Uterus (tissue), 4 donors: ENCODE data around the gene FUBP1. TPM values are rescaled to one million over a fixed set of nuclear protein-coding genes. Genes with fewer than 3 reads are reported as not detected.

ENCODE experiments used
- DNase-seq, 2 donors: peaks; one replicate each; pipeline ENCODE4 v3.0.0-alpha.2; 2019 to 2020
- H3K27ac ChIP-seq, 2 donors: fragments of 200-600 bp; sonication (generic); 1 replicate in 1 of 2; 2 replicates in 1 of 2; pipeline ENCODE4 v1.5.1; 2016 to 2018
- H3K27me3 ChIP-seq, 2 donors: fragments of 200-600 bp; sonication (generic); one replicate each; pipeline ENCODE4 v1.5.1; 2018 to 2019; ENCODE audit warnings: control low read depth in 1 of 2
- H3K36me3 ChIP-seq, 2 donors: fragments of 200-600 bp; sonication (generic); one replicate each; pipeline ENCODE4 v1.5.1; 2019; ENCODE audit warnings: control low read depth in 1 of 2
- H3K4me1 ChIP-seq, 2 donors: fragments of 200-600 bp; sonication (generic); one replicate each; pipeline ENCODE4 v1.5.1; 2018 to 2019; ENCODE audit warnings: control low read depth in 1 of 2
- H3K4me3 ChIP-seq, 2 donors: fragments of 200-600 bp; sonication (generic); 1 replicate in 1 of 2; 2 replicates in 1 of 2; pipeline ENCODE4 v1.5.1; 2018 to 2019; ENCODE audit warnings: mild to moderate bottlenecking in 1 of 2
- H3K9me3 ChIP-seq, 2 donors: fragments of 200-600 bp; sonication (generic); one replicate each; pipeline ENCODE4 v1.5.1; 2019; ENCODE audit warnings: control low read depth in 1 of 2
- POLR2A ChIP-seq, 2 donors: fragments of 450-650 bp; IDR thresholded peaks; one replicate each; pipeline ENCODE4 v1.6.1; 2016; ENCODE audit warnings: antibody characterized with exemption in 2 of 2, mild to moderate bottlenecking in 1 of 2, moderate library complexity in 1 of 2
- intact Hi-C: fragments of 100-400 bp; cut with DNase I; formaldehyde crosslinking; loops from one replicate; pipeline ENCODE4 v1.15.1; 2023; ENCODE audit warnings: low total_unique reads
- total RNA-seq, 4 donors: library from RNA; depleted of rRNA in 3 of 4; stranded (reverse); fragments of >200 nt in 3 of 4; gene quantifications; one replicate each; pipeline versions ENCODE4 v1.1.0 to v1.2.4, GENCODE V29; 2014 to 2023
- TF ChIP-seq, protein P1 (sequence below), 4 experiments: fragments of 200-600 bp in 2 of 4; fragments of 450-650 bp in 2 of 4; sonication (generic) in 2 of 4; IDR thresholded peaks; one replicate each; pipeline ENCODE4 v1.5.1; 2016 to 2019; ENCODE audit warnings: antibody characterized with exemption in 4 of 4, mild to moderate bottlenecking in 2 of 4, moderate library complexity in 1 of 4
- donor health status: DM: yes; HTN: yes; CAD: no.

Gene FUBP1
- total RNA-seq, 4 donors from 2014 or later = 40.6 to 300 (median 116) TPM

DNA sequence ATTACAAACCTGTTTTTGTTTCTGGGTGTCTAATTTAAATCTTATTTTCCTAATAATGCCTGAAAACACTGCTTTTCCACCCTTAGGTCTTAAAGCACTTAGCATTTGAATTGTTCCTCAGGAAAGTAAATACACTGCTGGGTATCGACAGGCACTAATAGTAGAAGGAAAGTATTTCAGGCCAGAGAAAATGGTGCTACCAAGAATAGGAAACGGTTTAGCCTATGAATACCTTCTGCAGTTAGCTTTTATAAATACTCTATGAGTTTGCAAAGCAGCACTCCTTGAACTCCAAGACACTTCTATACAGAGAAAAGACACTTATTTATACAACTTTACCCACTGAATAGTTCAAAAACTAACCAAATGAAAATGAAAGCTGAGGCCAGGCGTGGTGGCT is 6.8 kb downstream of the FUBP1 start:
- Histone ChIP-seq H3K27me3 (no peaks in the 10 kb centered on the region), H3K4me3 (no peak overlapping the region), H3K9me3 (no peaks in the 10 kb centered on the region), H3K4me1 (peaks cover 0 to 6% of the 10 kb centered on the region in 2 donors), H3K27ac (no peak overlapping the region), H3K36me3 (no peaks in the 10 kb centered on the region)
- no peak for DNase-seq
- TF ChIP-seq POLR2A (IDR thresholded peaks at IDR 0.05) = no peak
- TF ChIP-seq, protein P1, sequence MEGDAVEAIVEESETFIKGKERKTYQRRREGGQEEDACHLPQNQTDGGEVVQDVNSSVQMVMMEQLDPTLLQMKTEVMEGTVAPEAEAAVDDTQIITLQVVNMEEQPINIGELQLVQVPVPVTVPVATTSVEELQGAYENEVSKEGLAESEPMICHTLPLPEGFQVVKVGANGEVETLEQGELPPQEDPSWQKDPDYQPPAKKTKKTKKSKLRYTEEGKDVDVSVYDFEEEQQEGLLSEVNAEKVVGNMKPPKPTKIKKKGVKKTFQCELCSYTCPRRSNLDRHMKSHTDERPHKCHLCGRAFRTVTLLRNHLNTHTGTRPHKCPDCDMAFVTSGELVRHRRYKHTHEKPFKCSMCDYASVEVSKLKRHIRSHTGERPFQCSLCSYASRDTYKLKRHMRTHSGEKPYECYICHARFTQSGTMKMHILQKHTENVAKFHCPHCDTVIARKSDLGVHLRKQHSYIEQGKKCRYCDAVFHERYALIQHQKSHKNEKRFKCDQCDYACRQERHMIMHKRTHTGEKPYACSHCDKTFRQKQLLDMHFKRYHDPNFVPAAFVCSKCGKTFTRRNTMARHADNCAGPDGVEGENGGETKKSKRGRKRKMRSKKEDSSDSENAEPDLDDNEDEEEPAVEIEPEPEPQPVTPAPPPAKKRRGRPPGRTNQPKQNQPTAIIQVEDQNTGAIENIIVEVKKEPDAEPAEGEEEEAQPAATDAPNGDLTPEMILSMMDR (IDR thresholded peaks at IDR 0.05) = no peak
- intact Hi-C loops = loop anchor here (10.0 kb wide), 1 partner anchor 143 kb away; no protein-coding TSS in a partner anchor

GRCh38 chr1:77970192-77970591 is 8.7 kb downstream of the FUBP1 start:
- Histone ChIP-seq H3K4me1 (peaks cover 0 to 5% of the 10 kb centered on the region in 2 donors), H3K9me3 (no peaks in the 10 kb centered on the region), H3K4me3 (no peak overlapping the region), H3K27me3 (no peaks in the 10 kb centered on the region), H3K36me3 (no peaks in the 10 kb centered on the region), H3K27ac (no peak overlapping the region)
- TF ChIP-seq, protein P1 (IDR thresholded peaks at IDR 0.05) = no peak
- TF ChIP-seq POLR2A (IDR thresholded peaks at IDR 0.05) = no peak
- no peak for DNase-seq
- intact Hi-C loops = loop anchor here (10.0 kb wide), 1 partner anchor 145 kb away; no protein-coding TSS in a partner anchor

DNA sequence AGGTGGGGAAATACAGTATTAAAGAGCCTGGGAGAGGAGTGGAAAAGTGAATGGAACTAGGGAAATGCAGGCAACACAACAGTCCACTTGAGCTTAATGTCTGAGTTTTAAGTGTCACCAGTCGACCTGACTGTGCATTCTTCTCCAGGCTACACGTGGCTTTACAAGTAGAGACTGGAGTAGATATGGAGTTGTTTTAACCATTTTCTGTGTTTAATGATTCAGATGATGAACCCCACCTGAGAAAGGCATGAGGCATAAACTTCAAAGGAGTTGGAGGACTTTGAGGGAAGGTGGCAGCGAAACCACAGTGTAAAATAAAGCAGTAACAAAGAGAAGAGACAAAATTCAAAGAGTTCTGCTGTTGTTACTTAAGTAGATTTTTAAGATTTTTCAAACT is 12.6 kb downstream of the FUBP1 start:
- Histone ChIP-seq H3K9me3 (no peaks in the 10 kb centered on the region), H3K27me3 (no peaks in the 10 kb centered on the region), H3K36me3 (no peaks in the 10 kb centered on the region), H3K4me3 (no peak overlapping the region), H3K27ac (no peak overlapping the region), H3K4me1 (peaks cover 0 to 5% of the 10 kb centered on the region in 2 donors)
- TF ChIP-seq, protein P1 (IDR thresholded peaks at IDR 0.05) = no peak
- TF ChIP-seq POLR2A (IDR thresholded peaks at IDR 0.05) = no peak
- DNase-seq = no peak
- intact Hi-C loops = no loop called here

DNA sequence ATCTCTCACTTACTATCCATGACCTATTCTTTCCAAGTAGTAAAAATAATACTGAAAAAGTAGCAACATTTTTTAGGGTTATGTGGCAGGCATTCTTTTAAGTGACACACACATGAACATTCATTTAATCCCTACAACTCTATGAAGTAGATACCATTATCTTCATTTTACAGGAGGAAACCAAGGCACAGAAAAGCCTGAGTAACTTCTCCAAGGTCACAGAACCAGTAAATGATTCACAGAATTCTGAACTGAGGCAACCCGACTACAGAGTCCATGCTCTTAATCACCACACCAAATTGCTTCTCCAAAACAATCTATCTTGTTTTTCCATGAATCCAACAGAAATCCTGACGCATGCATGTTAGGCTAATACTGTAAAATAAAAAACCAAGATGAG is 17.5 kb downstream of the FUBP1 start:
- no peaks in the 10 kb centered on the region for H3K27me3 ChIP-seq
- TF ChIP-seq, protein P1 (IDR thresholded peaks at IDR 0.05) = no peak
- no peak for TF ChIP-seq POLR2A (IDR thresholded peaks at IDR 0.05)
- no peak overlapping the region for H3K27ac ChIP-seq
- no peaks in the 10 kb centered on the region for H3K9me3 ChIP-seq
- no peaks in the 10 kb centered on the region for H3K4me1 ChIP-seq
- H3K36me3 ChIP-seq = no peaks in the 10 kb centered on the region
- H3K4me3 ChIP-seq = no peak overlapping the region
- intact Hi-C loops = no loop called here
- DNase-seq = no peak

GRCh38 chr1:77958850-77959249 is 20.0 kb downstream of the FUBP1 start:
- Histone ChIP-seq H3K27ac (no peak overlapping the region), H3K4me3 (no peak overlapping the region), H3K27me3 (no peaks in the 10 kb centered on the region), H3K9me3 (no peaks in the 10 kb centered on the region), H3K36me3 (no peaks in the 10 kb centered on the region), H3K4me1 (no peaks in the 10 kb centered on the region)
- TF ChIP-seq, protein P1 (IDR thresholded peaks at IDR 0.05) = no peak
- TF ChIP-seq POLR2A (IDR thresholded peaks at IDR 0.05) = no peak
- intact Hi-C loops = no loop called here
- no peak for DNase-seq
